ENCODE data around the gene SDCCAG8.
A peak's percentile ranks its signal among the peaks of the same experiment; 100 is the strongest.

Gene SDCCAG8

DNA sequence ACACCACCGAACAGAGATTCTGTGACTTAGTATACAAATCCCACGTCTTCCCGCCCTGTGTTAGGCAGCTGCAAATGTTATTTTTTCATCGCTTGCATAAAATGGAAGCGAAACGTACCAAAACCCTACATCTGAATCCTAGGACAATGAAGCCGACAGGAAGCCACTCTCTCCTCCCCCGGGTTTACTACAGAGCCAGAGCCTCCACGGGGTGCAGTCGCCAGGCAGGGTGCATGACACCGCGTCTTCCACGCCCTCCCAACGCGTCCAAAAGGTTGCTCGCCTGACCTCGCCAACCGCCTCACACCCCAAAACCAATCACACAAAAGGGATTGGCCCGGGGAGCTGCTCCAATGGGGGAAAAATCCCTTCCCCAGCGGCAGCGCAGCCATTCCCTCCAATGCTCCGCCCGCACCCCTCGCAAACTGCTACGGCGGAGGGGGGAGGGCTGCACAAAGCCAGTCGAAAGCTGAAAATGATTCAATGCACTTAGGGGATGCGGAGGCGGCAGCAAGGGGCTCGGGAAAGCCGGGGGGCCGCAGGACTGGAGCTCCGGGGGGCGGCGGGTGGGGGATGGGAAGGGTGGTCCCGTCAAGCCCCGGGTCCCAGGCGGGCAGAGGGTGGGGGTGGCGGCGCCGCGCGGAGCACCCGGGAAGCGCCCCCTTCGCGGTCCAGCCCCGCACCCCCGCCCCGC, 1.5 kb upstream of the SDCCAG8 start:
- peak; percentile 69 for DNase-seq (ENCODE audit: low spot score)

DNA sequence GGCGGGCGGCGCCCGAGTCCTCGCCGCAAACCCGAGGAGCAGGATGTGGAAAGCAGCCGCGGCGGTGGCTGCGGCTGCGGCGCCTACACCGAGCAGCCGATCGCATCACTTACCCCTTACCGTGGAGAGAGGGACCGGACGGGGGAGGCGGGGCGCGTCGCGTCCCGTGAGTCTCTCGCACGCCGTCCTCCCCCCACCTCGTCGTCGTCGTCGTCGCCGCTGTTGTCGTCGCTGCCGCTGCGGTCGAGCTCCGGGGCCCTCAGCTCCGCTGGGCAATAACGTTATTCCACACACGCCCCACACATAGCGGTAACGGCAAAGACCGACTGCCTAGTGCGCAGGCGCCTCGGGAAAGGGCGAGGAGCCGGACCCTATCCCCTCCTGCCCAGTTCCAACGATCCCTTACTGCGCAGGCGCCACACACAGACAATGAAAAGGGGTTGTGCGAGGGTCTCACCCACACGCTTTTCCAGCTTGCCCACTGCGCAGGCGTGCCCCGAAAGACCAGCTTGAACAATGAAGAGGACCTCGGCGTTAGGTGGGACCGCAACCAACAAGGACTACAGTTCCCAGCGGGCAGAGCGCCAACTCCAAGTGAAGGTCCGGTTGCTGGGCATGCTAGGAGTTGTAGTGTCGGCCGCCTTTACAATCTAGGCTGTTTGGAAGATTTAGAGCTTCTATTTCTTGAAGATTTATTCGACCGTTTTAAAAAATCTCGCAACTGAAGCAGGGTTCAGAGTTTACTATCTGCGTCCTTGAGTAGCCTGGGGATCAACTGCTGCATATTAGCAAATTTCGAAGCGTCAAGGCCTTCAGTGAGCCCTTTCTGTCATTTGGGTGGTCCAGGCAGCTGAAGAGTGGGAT, 682 bp upstream of the SDCCAG8 start, which contains the start of gene CEP170:
CEP170 (minus strand) TSS at position 355 of the 864 bp plus-strand sequence. CDS start 30,001 bp downstream, outside the sequence.
- peak; percentile 87 for DNase-seq (ENCODE audit: low spot score)

DNA sequence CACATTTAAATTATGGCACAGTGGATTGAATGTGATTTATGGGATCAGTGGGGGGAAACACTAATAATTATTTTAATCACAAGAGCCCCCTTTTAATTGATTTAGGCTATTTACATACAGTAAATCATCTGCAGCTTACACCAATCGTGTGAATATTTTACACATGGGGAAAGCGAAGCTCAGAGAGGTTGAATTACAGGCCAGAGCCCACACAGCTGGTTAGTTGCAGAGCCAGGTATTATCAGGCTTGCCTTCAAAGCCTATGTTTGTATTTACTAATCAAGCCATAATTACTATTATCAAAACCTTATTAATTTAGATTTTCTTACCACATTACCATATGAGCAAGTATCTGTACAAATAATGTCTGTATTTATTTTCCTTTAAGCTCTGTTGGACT, 749 bp downstream of the SDCCAG8 start:
- no peak for DNase-seq (ENCODE audit: low spot score)

DNA sequence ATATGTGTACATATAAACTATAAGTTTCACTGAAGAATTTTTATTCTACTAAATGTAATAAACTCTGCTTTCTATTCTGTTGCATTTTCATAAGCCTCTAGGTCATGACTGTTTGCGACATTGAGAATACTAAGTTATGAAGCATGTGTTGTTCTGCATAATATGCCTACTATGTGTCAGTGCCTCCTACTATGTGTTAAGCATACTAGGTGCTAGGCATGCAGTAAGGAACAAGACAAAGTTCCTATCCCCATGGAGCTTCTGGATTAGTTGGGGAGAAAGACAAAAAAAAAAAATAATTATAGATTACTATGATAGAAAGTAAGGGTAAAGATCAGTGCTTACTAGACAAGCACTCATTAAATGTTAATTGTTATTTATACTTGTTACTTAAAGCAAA, 1.3 kb downstream of the SDCCAG8 start:
- DNase-seq (ENCODE audit: low spot score), result no peak

DNA sequence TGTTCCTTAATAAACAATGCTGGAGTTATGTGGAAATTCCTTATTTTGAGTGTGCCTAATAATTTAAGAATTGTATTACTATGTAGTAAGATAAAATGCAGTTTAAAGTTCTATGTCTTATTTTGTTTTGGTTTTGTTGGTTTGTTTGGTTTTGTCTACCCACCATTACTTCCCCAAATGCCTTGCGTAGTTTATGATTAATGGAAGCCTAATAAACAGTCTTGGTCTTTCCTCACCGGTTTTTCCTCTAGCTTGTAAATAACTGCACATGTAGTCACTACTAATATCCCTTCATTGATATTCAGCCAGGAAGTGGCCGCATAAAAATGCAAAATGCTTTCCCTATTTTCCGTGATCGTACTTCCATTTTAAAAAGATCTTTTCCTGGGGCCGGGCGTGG, 2.9 kb downstream of the SDCCAG8 start:
- no peak for DNase-seq (ENCODE audit: low spot score)

DNA sequence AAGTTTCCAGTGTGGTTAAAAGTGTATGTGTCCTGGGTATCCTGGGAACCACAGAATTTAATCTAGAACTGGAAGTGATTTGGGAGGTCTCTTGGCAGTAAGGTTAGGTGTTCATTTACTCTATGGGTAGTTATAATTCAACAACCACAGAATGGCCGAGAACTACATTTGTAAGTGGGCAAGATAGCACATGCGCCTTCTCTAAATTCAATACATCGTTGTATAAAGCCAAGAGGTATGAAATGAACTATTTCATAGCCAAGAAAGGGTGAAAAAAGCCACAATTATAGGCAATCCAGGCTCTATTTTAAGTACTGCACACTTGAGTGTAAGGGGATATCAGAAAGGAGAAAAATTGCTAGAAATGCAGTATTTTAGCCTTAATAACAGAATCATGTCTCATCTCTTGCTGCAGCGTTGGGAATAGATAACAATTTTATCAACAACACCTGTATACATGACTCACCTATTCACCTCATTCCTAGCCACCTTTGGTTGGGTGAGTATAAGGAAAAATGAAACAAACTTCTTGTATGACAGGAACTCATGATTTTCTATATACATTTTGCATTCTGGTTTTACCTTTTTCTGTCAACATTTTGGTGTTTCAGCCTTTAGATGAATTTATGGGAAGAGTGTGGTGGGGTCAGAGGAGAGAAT, 4.5 kb downstream of the SDCCAG8 start:
- DNase-seq (ENCODE audit: low spot score), result no peak

DNA sequence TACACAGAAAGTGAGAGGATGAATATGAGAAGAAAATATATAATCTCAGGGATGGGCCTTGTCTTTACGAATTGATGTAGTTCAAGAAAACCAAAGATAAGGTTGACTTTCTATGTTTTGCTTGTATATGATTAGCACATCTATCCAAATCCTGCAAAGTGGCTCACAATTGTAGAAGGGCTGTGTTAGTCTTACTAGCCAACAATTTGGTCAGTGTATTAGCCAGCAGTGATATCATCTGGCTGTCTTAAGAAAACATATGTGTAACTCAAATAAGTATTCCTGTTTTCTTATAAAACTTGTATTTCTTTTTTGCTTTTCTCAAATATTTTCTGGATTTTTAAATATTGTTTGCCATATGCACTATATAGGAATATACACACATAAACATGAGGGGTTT, 5.5 kb downstream of the SDCCAG8 start:
- DNase-seq (ENCODE audit: low spot score), result no peak

DNA sequence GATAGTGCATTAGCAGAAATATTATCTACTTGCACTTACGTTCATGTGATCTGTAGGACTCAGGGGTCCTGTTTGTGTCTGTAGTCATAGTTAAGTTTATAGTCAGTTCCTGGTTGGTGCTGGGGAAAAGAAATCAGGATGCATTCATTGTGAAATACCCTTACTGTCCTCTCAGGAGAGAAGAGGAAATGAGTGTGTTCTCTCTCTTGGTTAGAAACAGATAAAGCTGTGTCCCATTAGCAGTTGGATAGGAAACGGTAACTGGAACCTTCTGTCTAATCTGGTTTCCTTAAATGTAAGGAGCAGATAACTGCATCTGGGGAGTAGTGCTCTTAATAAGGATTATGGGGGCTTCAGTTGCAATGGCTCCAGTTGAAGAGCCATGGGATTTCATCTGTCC, 8.9 kb downstream of the SDCCAG8 start:
- no peak for DNase-seq (ENCODE audit: low spot score)

DNA sequence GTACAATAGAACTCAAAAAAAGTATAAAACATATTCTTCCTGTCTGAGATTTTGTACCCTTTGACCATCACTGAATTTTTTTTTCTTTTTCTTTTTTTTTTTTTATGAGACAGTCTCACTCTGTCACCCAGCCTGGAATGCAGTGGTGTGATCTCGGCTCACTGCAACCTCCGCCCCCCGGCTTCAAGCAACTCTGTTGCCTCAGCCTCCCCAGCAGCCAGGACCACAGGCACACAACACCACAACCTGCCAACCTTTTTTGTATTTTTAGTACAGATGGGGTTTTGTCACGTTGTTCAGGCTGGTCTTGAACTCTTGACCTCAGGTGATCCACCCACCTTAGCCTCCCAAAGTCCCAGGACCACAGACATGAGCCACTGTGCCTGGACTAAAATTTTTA, 10.4 kb downstream of the SDCCAG8 start:
- no peak for DNase-seq (ENCODE audit: low spot score)

DNA sequence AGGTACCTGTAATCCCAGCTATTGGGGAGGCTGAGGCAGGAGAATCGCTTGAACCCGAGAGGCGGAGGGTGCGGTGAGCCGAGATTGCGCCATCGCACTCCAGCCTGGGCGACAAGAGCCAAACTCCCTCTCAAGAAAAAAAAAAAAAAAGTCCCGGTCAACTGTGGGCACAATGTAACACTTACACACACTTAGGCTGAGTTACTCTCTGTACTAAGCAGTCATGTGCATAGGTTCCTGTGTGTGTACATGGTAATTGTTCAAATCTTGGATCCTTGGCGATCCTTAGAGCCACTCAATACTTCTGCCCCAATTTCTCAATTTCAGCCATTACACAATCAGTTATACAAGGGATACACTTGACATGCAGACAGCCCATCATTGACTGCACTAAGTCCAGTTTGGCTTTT, 11.6 kb downstream of the SDCCAG8 start:
- no peak for DNase-seq (ENCODE audit: low spot score)

DNA sequence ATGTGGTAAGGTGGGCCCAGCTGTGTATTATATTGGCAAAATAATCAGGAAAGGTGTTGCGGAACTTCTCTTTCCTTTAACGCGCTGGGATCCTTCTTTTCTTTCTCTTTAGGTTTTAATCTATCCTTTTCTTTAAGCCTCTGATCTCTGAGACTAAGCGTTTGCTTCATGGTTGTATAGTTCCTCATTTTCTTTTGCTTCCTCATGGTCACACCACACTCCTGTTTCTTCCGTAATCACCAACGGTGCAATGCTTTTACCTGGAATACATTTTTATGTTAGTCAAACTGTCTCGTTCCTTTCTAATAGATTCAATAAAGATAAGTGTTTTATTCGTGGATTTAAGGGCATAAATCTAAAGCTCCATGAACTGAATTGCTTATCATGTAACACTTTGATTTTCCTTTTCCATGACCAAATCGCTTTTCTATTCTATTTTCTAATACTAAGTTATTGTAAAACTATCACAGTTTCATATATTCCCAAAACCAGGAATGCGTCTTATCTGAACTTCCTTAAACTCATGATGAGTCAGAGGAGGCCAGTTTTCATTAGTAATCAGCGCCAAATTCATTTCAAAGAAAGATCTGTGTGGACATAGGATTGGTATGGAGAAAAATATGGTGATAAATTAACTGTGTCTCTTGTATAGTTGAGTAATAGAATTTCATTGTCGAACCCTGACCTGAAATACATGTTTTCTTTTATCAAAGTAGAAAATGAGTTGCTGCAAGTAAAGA, 12.2 kb downstream of the SDCCAG8 start:
- DNase-seq (ENCODE audit: low spot score), result peak; percentile 58

DNA sequence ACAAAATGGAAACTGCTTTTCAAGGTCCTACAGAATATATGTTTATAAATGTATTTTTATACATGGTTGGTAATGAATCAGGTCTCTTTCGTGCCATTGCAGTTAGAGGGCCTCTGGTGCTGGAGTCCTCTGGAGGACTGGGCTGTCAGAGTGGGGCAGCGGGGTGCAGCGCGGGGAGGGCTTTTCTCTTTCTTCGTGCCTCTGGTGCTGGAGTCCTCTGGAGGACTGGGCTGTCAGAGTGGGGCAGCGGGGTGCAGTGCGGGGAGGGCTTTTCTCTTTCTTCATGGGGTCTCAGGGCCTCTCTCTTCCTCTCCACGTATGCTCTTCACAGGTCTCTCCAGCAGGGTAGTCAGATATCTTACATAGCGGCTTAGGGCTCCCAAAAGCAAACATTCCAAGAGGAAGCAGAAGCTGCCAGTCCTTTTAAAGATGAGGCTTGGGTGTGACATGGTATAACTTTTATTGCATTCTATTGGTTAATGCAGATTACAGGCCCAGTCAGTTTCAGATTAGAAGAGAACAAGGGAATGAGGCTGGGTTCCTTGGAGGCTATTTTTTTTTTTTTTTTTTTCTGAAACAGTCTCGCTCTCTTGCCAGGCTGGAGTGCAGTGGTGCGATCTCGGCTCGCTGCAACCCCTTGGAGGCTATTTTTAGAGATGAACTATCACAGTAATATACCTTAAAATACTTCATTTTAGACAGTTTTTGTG, 13.1 kb downstream of the SDCCAG8 start:
- DNase-seq (ENCODE audit: low spot score), result no peak

DNA sequence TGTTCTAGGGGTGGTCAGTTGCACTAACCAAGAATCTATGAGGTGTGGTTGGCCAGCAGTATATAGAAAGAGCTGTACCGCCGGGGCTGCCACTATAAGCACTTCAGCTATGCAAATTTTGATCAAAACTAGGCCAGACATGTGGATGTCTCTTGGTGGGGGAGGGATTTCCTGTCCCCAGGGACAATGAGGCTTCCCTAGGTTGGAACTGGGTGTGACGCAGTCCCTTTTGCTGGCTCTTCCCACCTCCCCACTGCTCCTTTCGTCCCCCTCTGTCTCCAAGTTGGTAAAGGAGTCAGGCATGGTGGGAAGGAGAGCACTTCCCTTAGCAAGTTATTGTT, 13.6 kb downstream of the SDCCAG8 start:
- no peak for DNase-seq (ENCODE audit: low spot score)

DNA sequence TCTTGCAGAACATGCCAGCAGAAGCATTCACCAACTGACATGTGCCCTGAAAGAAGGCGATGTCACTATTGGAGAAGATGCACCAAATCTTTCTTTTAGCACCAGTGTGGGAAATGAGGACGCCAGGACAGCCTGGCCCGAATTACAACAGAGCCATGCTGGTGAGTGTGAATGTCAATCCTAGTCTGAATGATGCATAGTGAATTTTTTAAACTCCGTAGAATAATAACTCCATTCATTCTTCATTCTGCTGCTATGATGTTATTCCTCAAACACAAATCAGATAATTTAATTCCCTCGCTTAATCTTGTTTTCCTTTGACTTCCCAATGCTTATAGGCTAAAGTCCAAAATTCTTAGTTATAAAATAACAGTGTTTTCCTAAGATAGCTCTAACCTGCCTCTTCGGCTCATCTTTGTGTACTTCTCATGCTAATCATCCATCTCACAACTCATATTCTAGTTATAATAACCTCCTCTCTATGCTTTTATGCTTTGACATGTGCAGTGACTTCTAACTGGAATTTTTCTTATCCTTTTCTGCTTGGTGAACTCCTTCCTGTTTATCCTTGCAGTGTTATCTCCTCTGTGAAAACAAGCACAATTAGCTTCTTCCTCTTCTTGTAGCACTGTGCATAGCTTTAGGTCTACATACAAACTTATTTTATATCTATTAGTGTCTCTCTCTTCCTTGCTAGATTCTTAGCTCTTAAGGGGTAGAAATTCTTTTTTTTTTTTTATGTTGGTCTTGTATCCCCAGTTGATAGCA, 14.4 kb downstream of the SDCCAG8 start:
- no peak for DNase-seq (ENCODE audit: low spot score)

DNA sequence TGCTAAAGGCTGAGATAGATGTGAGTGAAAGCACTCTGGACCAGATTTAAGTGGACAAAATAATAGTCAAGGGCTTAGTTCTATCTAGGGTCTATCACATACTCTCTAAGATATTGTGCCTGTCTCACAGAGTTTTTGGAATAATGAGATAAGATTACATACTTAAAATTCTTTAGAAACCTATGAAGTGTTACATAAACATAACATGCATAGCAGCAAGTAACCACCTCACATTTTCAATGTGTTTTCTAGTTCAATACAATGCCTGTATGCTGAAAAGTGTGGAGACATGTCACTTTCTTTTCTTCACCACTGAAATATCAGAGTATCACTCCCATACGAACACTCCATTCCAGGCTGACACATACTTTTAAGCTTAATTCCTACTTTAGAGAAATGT, 16.2 kb downstream of the SDCCAG8 start:
- DNase-seq (ENCODE audit: low spot score), result no peak

DNA sequence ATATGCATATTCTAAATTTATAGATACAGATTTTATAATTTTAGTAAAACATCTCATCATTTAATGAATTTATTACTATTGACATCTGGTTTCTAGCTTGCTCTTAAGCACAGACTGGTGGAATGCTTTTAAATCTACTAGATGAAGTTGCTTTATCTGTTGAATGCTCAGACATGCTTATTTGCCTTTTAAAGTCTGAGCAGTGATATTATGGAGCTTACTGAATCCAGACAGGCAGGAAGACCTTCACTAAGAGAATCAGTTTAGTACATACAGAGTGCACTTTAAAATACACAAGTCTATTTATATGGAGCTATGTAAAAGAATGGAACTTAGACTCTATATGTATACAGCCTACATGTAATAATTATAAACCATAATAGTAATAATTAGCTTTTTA, 16.6 kb downstream of the SDCCAG8 start:
- no peak for DNase-seq (ENCODE audit: low spot score)

DNA sequence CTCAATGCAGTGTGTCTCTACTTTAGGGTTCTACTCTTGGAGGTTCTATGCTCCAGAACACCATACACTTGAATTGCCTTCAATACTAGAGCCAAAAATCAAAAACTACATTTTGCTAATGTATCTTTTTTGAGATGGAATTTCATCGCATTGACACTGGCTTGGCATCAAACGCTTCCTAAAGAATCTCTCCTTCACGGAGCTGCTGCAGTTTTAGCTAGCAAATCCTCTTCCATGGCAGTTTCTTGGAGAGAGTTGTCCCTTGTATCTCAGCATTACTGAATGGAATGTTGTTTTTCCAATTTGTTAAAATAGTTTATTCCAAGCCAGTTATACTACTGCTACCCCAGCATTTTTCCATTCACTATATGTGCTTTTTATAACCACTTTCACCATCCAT, 17.7 kb downstream of the SDCCAG8 start:
- no peak for DNase-seq (ENCODE audit: low spot score)

DNA sequence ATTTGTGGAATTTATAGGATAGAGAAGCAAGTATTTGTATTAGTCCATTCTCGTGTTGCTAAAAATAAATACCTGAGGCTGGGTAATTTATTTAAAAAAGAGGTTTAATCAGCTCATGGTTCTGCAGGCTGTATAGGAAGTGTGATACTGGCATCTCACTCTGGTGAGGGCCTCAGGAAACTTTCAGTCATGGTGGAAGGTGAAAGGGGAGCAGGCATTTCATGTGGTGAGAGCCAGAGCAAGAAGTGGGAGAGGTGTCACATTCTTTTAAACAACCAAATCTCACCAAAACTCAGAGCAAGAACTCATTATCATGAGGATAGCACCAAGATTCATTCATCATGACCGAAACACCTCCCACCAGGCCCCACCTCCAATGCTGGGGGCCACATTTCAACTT, 18.1 kb downstream of the SDCCAG8 start:
- DNase-seq (ENCODE audit: low spot score), result no peak

DNA sequence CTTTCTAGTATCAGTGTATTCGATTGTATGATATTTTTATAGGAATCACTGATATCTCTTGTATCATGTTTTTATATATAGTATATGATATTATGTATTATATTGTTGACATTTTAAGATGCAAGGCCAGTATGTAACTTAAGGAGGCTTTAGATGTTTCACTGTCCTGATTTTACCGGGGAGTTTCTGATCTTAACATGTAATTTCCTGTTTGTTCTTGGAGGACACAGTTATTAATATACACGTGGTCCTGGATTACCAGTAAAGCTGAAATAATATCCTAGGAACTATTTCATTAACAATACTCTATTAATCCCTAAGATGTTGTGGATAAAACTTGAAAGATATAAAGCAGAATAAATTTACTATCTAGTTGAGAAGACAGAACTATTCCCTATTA, 19.5 kb downstream of the SDCCAG8 start:
- DNase-seq (ENCODE audit: low spot score), result no peak

DNA sequence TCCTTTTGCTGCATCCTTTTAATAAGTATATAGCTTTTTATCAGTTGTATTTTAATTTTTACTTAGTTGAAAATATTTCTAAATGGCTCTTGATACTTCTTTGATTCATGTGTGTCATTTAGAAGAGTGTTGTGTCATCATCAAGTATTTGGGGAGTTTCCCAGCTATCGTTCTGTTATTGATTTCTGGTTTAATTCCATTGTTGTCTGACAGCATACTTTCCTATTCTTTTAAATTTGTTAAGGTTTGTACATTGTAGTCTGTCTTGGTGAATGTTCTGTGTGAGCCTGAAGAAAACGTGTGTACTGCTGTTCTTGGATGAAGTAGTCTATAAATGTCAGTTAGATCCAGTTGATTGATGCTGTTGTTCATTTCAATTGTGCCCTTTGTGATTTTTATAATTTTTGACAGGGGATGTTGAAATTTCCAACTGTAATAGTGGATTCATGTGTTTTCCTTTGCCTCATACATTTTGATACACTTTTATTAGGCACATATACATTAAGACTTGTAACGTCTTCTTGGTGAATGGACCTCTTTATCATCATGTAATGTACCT, 24.8 kb downstream of the SDCCAG8 start:
- DNase-seq (ENCODE audit: low spot score), result no peak

DNA sequence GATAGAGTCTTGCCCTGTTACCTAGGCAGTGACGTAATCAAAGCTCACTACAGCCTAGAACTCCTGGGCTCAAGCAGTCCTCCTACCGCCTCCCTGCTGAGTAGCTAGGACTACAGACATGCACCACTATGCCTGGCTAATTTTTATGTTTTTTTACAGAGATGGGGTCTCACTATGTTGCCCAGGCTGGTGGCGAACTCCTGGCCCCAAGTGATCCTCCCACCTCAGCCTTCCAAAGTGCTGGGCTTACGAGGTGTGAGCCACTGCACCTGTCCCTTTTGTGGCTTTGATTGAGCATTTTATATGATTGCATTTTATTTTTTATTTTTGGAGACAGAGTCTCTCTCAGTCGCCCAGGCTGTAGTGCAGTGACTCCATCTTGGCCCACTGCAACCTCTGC, 25.8 kb downstream of the SDCCAG8 start:
- DNase-seq (ENCODE audit: low spot score), result no peak

Measured in hepatic stellate cell (primary cell).